HG02763 (cell line): Measurements from ENCODE around the gene BCKDK.
"Not testable (repeated sequence)": the region's sequence is repeated elsewhere in the genome, so short reads cannot be mapped to it uniquely, and the experiment has no call there.

ENCODE experiments used
- ATAC-seq: cut with Tn5 transposase; IDR thresholded peaks from one replicate; pipeline ENCODE4 v1.9.1; 2021; ENCODE audit warnings: mild to moderate bottlenecking, moderate library complexity; ENCODE audit not compliant: unreplicated experiment

Gene BCKDK

GRCh38 chr16:31141489-31142108, 33.4 kb downstream of the BCKDK start:
- no peak for ATAC-seq

- peak; percentile 90 for ATAC-seq
Measured at GRCh38 chr16:31142109-31143010, 34.2 kb downstream of the BCKDK start.

GRCh38 chr16:31143011-31143693, 35.0 kb downstream of the BCKDK start:
- no peak for ATAC-seq

- no peak for ATAC-seq
Measured at GRCh38 chr16:31143694-31144148, 35.5 kb downstream of the BCKDK start.

- ATAC-seq: not testable (repeated sequence)
Measured at GRCh38 chr16:31144418-31144817, 36.2 kb downstream of the BCKDK start.

- ATAC-seq: no peak
Measured at GRCh38 chr16:31145398-31145990, 37.3 kb downstream of the BCKDK start.

- no peak for ATAC-seq
Measured at GRCh38 chr16:31147574-31147973, 39.4 kb downstream of the BCKDK start.

GRCh38 chr16:31148281-31148728, 40.1 kb downstream of the BCKDK start:
- no peak for ATAC-seq

- no peak for ATAC-seq
Measured at GRCh38 chr16:31148896-31149295, 40.7 kb downstream of the BCKDK start.

- no peak for ATAC-seq
Measured at GRCh38 chr16:31149332-31149731, 41.1 kb downstream of the BCKDK start.

- no peak for ATAC-seq
Measured at GRCh38 chr16:31149894-31150890, 42.0 kb downstream of the BCKDK start, which contains the start of gene PRSS36. TSS of gene PRSS36 (minus strand) at chr16:31150066. CDS start at chr16:31150035, 31 bp downstream.

- ATAC-seq: not testable (repeated sequence)
Measured at GRCh38 chr16:31150976-31151375, 42.8 kb downstream of the BCKDK start.

GRCh38 chr16:31157136-31157535, 49.0 kb downstream of the BCKDK start:
- ATAC-seq: no peak
